Measurements from ENCODE around the gene CYP2A6. TPM values are rescaled to one million over a fixed set of nuclear protein-coding genes. Genes with fewer than 3 reads are reported as not detected.
A peak's percentile ranks its signal among the peaks of the same experiment; 100 is the strongest.
"Not testable (repeated sequence)": the region's sequence is repeated elsewhere in the genome, so short reads cannot be mapped to it uniquely, and the experiment has no call there.

The CYP2A6 gene
- total RNA-seq, 2 experiments from 2014 or later: 0.27 TPM; not detected in 1

- H3K27me3 Mint-ChIP-seq, H3K9me3 Mint-ChIP-seq, H3K27ac Mint-ChIP-seq, H3K36me3 Mint-ChIP-seq, DNase-seq: not testable (repeated sequence)
- Mint-ChIP-seq H3K4me3 (peak overlapping the region; percentile 87), H3K4me1 (peaks cover 16% of the 10 kb centered on the region)
These were observed 37.7 kb downstream of the CYP2A6 start for GRCh38 chr19:40812571-40812970.

DNA sequence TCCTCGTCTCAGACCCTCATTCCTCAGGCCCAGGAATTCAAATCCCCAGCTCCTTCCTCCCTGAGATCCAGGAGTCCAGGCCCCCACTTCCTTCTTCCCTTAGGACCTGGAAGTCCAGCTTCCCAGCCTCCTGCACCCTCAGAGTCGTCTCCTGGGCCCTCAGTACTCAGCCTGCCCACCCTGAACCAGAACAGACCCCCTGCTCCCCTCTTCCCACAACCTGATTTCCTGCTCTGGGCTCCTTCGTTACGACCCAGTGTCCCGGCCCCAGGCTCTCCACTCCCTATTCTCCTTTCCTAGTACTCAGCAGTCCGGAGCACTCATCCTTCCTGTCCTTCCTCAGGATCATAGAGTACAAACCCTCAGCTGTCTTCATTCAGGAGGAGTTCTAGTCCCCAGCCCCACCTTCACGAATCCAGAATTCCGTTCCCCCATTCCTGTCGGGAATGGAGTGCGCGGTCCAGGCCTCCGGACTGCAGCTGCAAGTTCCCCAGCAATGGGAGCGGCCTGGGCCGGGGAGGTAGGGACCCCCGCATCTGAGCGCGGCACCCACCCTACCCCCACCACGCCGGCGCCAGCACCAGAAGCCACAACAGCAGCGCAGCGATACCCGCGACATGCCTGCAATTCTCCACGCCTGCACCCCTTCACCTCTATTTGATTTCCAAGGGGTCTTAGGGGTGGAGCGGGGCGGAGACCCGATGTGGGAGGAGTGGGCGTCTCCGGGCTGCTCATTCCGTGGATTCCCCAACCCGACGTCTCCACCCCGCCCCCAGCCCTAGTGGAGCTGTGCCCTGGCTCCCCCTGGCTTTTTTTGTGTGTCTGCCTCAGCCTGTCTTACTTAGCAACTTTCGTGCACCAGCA, 38.5 kb downstream of the CYP2A6 start:
- peaks cover 9% of the 10 kb centered on the region for H3K36me3 Mint-ChIP-seq
- peaks cover 23% of the 10 kb centered on the region for H3K4me1 Mint-ChIP-seq
- H3K27ac Mint-ChIP-seq: peak overlapping the region; percentile 13
- DNase-seq: no peak
- H3K9me3 Mint-ChIP-seq: no peaks in the 10 kb centered on the region
- H3K4me3 Mint-ChIP-seq: peak overlapping the region; percentile 87
- peaks cover 4% of the 10 kb centered on the region for H3K27me3 Mint-ChIP-seq

DNA sequence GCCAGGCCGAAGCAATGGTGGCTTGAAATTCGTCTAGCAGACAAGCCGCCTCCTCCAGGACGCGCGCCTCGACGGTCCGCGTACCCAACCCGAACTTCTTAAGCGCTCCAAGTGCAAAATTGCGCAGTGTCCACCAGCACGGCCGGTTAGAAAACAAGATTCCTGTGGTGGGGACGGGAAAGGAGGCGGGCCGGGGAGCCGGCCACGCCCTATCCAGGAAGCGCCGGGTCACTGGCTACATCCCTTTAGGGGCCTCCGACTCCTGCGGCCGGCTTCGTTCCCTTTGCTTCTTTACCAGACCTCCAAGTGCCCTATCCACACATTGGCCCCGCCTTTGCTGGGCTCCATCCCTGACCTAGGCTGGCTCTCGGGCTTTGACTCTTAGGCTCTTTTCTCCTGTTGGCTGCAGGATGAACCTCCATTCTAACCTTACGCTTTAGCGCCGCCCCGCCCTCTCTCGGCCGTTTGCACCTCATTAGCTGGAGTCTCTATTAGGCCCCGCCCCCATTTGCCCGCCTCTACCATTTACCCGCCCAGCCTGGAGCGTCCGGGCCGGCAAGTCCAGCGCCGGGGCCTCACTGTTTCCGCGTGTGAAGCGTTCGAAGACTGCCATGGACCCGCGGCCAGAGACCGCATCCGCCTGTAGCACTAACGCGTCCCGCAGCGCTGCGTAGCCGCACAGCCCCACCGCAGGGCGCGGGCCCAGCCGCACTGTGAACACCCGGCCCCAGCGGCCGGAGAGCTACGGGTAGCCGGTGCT, 39.4 kb downstream of the CYP2A6 start:
- peak overlapping the region; percentile 78 for H3K27ac Mint-ChIP-seq
- DNase-seq: peak; percentile 68
- not testable (repeated sequence) for H3K27me3 Mint-ChIP-seq, H3K9me3 Mint-ChIP-seq
- H3K4me3 Mint-ChIP-seq: peak overlapping the region; percentile 87
- peaks cover 31% of the 10 kb centered on the region for H3K4me1 Mint-ChIP-seq
- peaks cover 10% of the 10 kb centered on the region for H3K36me3 Mint-ChIP-seq

- peaks cover 38% of the 10 kb centered on the region for H3K4me1 Mint-ChIP-seq
- H3K36me3 Mint-ChIP-seq: peaks cover 10% of the 10 kb centered on the region
- H3K4me3 Mint-ChIP-seq: peak overlapping the region; percentile 43
- peak overlapping the region; percentile 17 for H3K27ac Mint-ChIP-seq
- H3K9me3 Mint-ChIP-seq: no peaks in the 10 kb centered on the region
- no peak for DNase-seq
- peaks cover 4% of the 10 kb centered on the region for H3K27me3 Mint-ChIP-seq
These were observed 40.1 kb downstream of the CYP2A6 start for GRCh38 chr19:40810160-40810559.

GRCh38 chr19:40809358-40810086, 40.7 kb downstream of the CYP2A6 start:
- Mint-ChIP-seq H3K36me3 (peaks cover 11% of the 10 kb centered on the region), H3K9me3 (no peaks in the 10 kb centered on the region), H3K27me3 (peaks cover 4% of the 10 kb centered on the region), H3K27ac (no peak overlapping the region), H3K4me1 (peaks cover 44% of the 10 kb centered on the region), H3K4me3 (no peak overlapping the region)
- no peak for DNase-seq

- Mint-ChIP-seq H3K9me3 (no peaks in the 10 kb centered on the region), H3K4me3 (no peak overlapping the region), H3K4me1 (peaks cover 54% of the 10 kb centered on the region), H3K27ac (peak overlapping the region; percentile 98), H3K27me3 (peaks cover 4% of the 10 kb centered on the region), H3K36me3 (peaks cover 21% of the 10 kb centered on the region)
- no peak for DNase-seq
These were observed 41.8 kb downstream of the CYP2A6 start for GRCh38 chr19:40808497-40808896.

- DNase-seq: no peak
- H3K27me3 Mint-ChIP-seq: peaks cover 4% of the 10 kb centered on the region
- H3K27ac Mint-ChIP-seq: peak overlapping the region; percentile 98
- H3K36me3 Mint-ChIP-seq: peaks cover 26% of the 10 kb centered on the region
- no peak overlapping the region for H3K4me3 Mint-ChIP-seq
- no peaks in the 10 kb centered on the region for H3K9me3 Mint-ChIP-seq
- peaks cover 60% of the 10 kb centered on the region for H3K4me1 Mint-ChIP-seq
These were observed 42.3 kb downstream of the CYP2A6 start for GRCh38 chr19:40808021-40808325.

DNA sequence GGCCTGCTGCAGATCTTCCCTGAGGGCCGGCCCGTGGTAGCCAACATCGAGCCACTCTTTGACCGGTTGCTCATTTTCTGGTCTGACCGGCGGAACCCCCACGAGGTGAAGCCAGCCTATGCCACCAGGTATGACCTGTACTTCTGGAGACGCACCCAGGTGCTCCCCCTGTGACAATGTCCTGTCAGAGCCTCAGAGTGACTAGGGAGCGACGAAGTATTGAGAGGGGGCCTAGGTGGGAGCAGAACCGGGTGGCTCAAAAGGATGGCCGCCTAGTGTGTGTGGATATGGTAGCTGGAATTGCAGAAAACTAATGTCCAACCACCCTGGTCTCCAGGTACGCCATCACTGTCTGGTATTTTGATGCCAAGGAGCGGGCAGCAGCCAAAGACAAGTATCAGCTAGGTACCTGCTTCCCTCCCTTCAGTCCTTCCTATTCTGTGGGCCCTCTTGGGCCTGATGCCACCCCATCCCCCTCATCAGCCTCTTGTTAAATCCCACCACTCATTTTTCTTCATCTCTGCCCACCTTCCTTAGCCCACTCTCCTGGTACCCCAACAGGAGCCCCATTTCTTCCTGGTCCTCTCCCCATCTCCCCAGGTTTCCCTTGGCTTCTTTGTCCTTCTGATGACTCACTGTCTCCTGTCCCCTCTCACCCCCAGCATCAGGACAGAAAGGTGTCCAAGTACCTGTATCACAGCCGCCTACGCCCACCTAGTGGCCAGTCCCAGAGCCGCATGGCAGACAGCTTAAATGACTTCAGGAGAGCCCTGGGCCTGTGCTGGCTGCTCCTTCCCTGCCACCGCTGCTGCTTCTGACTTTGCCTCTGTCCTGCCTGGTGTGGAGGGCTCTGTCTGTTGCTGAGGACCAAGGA, 42.9 kb downstream of the CYP2A6 start:
- Mint-ChIP-seq H3K4me1 (peaks cover 65% of the 10 kb centered on the region), H3K27me3 (peaks cover 4% of the 10 kb centered on the region), H3K36me3 (peaks cover 32% of the 10 kb centered on the region), H3K27ac (peak overlapping the region; percentile 98), H3K4me3 (peak overlapping the region; percentile 80), H3K9me3 (no peaks in the 10 kb centered on the region)
- DNase-seq: no peak

DNA sequence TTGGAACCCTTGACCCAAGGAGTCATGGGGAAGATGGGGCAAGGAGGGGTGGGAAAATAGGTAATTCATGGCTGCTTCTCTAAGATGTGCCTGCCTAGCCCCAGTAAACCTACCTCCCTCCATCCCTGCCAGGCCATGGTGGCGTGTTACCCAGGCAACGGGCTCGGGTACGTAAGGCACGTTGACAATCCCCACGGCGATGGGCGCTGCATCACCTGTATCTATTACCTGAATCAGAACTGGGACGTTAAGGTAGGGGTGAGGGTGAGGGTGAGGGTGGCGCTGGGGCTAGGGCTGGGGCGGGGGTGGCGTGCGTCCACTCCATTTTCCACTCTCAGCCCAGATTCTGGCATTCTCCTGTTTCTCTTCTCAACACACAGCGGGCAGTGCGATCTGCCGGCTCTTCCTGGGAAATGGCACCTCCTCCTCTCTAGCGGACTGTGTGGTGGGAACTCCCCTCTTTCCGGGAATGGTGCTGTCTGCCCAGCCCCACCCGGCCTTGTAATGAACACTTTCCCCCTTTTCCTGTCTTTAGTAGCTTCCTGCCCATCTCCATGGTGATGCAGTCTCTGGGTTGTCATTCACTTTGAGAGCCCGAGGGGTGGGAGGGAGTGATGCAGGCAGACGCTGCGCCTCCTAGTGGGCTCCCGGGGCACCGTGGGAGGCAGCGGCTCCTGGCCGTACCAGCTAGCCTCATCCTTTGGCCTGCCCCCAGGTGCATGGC, 43.7 kb downstream of the CYP2A6 start:
- peak overlapping the region; percentile 98 for H3K27ac Mint-ChIP-seq
- peak; percentile 82 for DNase-seq
- H3K9me3 Mint-ChIP-seq: no peaks in the 10 kb centered on the region
- peaks cover 40% of the 10 kb centered on the region for H3K36me3 Mint-ChIP-seq
- H3K27me3 Mint-ChIP-seq: peaks cover 3% of the 10 kb centered on the region
- peaks cover 67% of the 10 kb centered on the region for H3K4me1 Mint-ChIP-seq
- H3K4me3 Mint-ChIP-seq: peak overlapping the region; percentile 80

GRCh38 chr19:40805258-40805868, 44.9 kb downstream of the CYP2A6 start:
- no peaks in the 10 kb centered on the region for H3K9me3 Mint-ChIP-seq
- H3K27ac Mint-ChIP-seq: peak overlapping the region; percentile 99
- H3K4me3 Mint-ChIP-seq: peak overlapping the region; percentile 99
- no peaks in the 10 kb centered on the region for H3K27me3 Mint-ChIP-seq
- H3K4me1 Mint-ChIP-seq: peaks cover 69% of the 10 kb centered on the region
- DNase-seq: no peak
- H3K36me3 Mint-ChIP-seq: peaks cover 44% of the 10 kb centered on the region

- no peak for DNase-seq
- Mint-ChIP-seq H3K27ac (peak overlapping the region; percentile 99), H3K4me3 (peak overlapping the region; percentile 99), H3K9me3 (no peaks in the 10 kb centered on the region), H3K36me3 (peaks cover 46% of the 10 kb centered on the region), H3K4me1 (peaks cover 74% of the 10 kb centered on the region), H3K27me3 (no peaks in the 10 kb centered on the region)
These were observed 45.4 kb downstream of the CYP2A6 start for GRCh38 chr19:40804783-40805242.

DNA sequence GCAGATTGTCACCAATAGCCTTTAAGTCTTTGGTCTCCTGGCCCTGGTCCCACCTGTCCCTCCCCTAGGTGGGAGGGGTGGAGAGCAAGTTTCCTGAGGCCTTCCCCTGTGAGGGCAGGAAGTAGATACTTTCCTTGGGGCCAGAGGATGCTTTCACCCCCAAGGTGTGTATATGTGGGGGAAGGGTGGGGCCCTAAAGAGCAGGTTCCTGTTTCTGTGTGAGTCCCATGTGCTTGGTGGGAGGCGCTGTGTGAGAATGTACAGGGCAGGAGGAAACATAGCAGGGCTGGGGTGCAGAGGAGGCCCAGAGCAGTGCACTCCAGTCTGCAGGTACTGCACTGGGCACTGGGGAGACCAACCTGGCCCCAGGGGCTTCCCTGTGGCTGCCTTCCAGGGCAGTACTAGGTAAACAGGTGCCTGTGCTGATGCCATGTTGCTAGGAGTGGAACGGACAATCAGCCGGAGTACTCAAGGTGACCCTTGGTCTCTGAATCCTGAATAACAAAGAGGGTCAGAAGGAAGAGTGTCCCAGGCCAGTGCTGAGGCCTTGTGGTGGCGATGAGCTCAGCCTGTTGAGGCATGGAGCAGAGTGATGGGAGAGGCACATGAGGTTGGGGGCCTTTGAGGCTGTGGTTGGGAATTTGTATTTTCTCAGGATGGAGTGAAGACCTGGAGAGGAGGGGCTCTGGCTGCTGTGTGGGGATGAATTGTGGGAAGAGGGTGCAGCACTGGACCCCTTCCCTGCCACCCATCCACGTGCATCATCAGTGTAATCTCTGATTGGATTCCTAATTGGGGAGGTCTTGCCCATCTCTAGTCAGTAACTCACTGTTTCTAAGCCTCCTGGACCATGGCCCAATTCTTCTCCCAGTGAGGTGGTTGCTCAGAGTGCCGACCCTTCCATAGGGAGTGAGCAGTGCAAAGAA, 46.1 kb downstream of the CYP2A6 start:
- Mint-ChIP-seq H3K4me3 (peak overlapping the region; percentile 99), H3K4me1 (peaks cover 74% of the 10 kb centered on the region), H3K27ac (peak overlapping the region; percentile 99), H3K27me3 (no peaks in the 10 kb centered on the region), H3K36me3 (peaks cover 47% of the 10 kb centered on the region), H3K9me3 (no peaks in the 10 kb centered on the region)
- DNase-seq: peak; percentile 72
